T follicular helper cell (primary cell): ENCODE measurements around the gene HES2.
"Not testable (repeated sequence)": the region's sequence is repeated elsewhere in the genome, so short reads cannot be mapped to it uniquely, and the experiment has no call there.

Experiments
- DNase-seq: peaks from one replicate; pipeline ENCODE4 v3.0.0-alpha.2; 2020; ENCODE audit warnings: low read depth

The HES2 gene

GRCh38 chr1:6418668-6419396 is 887 bp downstream of the HES2 start:
- no peak for DNase-seq

- no peak for DNase-seq
Measured at GRCh38 chr1:6417961-6418667, 1.6 kb downstream of the HES2 start.

- no peak for DNase-seq
Measured at GRCh38 chr1:6416906-6417305, 2.8 kb downstream of the HES2 start.

GRCh38 chr1:6416295-6416656 is 3.4 kb downstream of the HES2 start:
- no peak for DNase-seq

- no peak for DNase-seq
Measured at GRCh38 chr1:6414881-6415626, 4.7 kb downstream of the HES2 start.

GRCh38 chr1:6414443-6414844 is 5.3 kb downstream of the HES2 start:
- peak; percentile 16 for DNase-seq

- DNase-seq, result no peak
Measured at GRCh38 chr1:6412896-6413295, 6.8 kb downstream of the HES2 start.

- no peak for DNase-seq
Measured at GRCh38 chr1:6410248-6410893, 9.3 kb downstream of the HES2 start.

- no peak for DNase-seq
Measured at GRCh38 chr1:6409733-6410132, 10.0 kb downstream of the HES2 start.

GRCh38 chr1:6409053-6409452 is 10.7 kb downstream of the HES2 start:
- DNase-seq, result no peak

GRCh38 chr1:6408023-6408422 is 11.7 kb downstream of the HES2 start:
- no peak for DNase-seq

- no peak for DNase-seq
Measured at GRCh38 chr1:6401673-6402072, 18.0 kb downstream of the HES2 start.

- no peak for DNase-seq
Measured at GRCh38 chr1:6399294-6399693, 20.4 kb downstream of the HES2 start.

- no peak for DNase-seq
Measured at GRCh38 chr1:6397844-6398441, 21.8 kb downstream of the HES2 start.

- DNase-seq, result no peak
Measured at GRCh38 chr1:6396998-6397397, 22.7 kb downstream of the HES2 start.

GRCh38 chr1:6395781-6396244 is 23.9 kb downstream of the HES2 start:
- DNase-seq, result not testable (repeated sequence)

GRCh38 chr1:6395130-6395529 is 24.6 kb downstream of the HES2 start:
- not testable (repeated sequence) for DNase-seq

GRCh38 chr1:6393400-6394187 is 26.1 kb downstream of the HES2 start, which contains the start of gene ACOT7:
Gene ACOT7, minus strand, starts transcription at chr1:6393767. Its CDS starts 368 bp downstream, at chr1:6393399.
- peak; percentile 85 for DNase-seq

GRCh38 chr1:6392809-6393399 is 26.8 kb downstream of the HES2 start:
- DNase-seq, result peak; percentile 6
